RCC 7860 (cell line): ENCODE measurements around the gene RIBC2.
"Not testable (repeated sequence)": the region's sequence is repeated elsewhere in the genome, so short reads cannot be mapped to it uniquely, and the experiment has no call there.

ENCODE experiments used
- DNase-seq: peaks from one replicate; pipeline ENCODE4 v3.0.0-alpha.2; 2015; ENCODE audit warnings: low spot score
- FAIRE-seq: peaks from 2 replicates; lab custom pipeline; 2012; peaks lifted over from hg19 to GRCh38; lab: Jason Lieb, UNC

RIBC2 gene

GRCh38 chr22:45413368-45414211 is at the start of gene RIBC2, which contains the start of gene SMC1B:
Gene RIBC2, plus strand, starts transcription at chr22:45413693. Its CDS starts 194 bp downstream, at chr22:45413887.
Gene SMC1B, minus strand, starts transcription at chr22:45413599. Its CDS starts 32 bp downstream, at chr22:45413567.
- FAIRE-seq, result no peak
- DNase-seq, result no peak

GRCh38 chr22:45366713-45367112 is 46.8 kb upstream of the RIBC2 start:
- FAIRE-seq, result no peak

GRCh38 chr22:45373592-45373991 is 39.9 kb upstream of the RIBC2 start:
- FAIRE-seq, result not testable (repeated sequence)

More at GRCh38 chr22:45366713-45367112, 46.8 kb upstream of the RIBC2 start:
- no peak for DNase-seq

GRCh38 chr22:45376009-45376408 is 37.5 kb upstream of the RIBC2 start:
- FAIRE-seq (no peak), DNase-seq (no peak)

More at GRCh38 chr22:45373592-45373991, 39.9 kb upstream of the RIBC2 start:
- DNase-seq, result not testable (repeated sequence)

- DNase-seq (no peak), FAIRE-seq (no peak)
These were observed 36.8 kb upstream of the RIBC2 start for GRCh38 chr22:45376703-45377102.

GRCh38 chr22:45381348-45381747 is 32.1 kb upstream of the RIBC2 start:
- no peak for FAIRE-seq

GRCh38 chr22:45389546-45389945 is 23.9 kb upstream of the RIBC2 start:
- no peak for FAIRE-seq
- DNase-seq, result no peak

More at GRCh38 chr22:45381348-45381747, 32.1 kb upstream of the RIBC2 start:
- no peak for DNase-seq

- FAIRE-seq (no peak), DNase-seq (no peak)
These were observed 15.7 kb upstream of the RIBC2 start for GRCh38 chr22:45397806-45398205.

- FAIRE-seq, result no peak
- DNase-seq, result no peak
These were observed 15.3 kb upstream of the RIBC2 start for GRCh38 chr22:45398214-45398613.

GRCh38 chr22:45399712-45400445 is 13.6 kb upstream of the RIBC2 start:
- DNase-seq (no peak), FAIRE-seq (no peak)

- FAIRE-seq, result no peak
These were observed 11.0 kb upstream of the RIBC2 start for GRCh38 chr22:45402466-45402985.

GRCh38 chr22:45407793-45408192 is 5.7 kb upstream of the RIBC2 start:
- no peak for DNase-seq
- no peak for FAIRE-seq

More at GRCh38 chr22:45402466-45402985, 11.0 kb upstream of the RIBC2 start:
- DNase-seq, result no peak

GRCh38 chr22:45413013-45413367 is 503 bp upstream of the RIBC2 start:
- DNase-seq, result no peak

GRCh38 chr22:45418056-45418769 is 4.7 kb downstream of the RIBC2 start:
- FAIRE-seq, result no peak

More at GRCh38 chr22:45413013-45413367, 503 bp upstream of the RIBC2 start:
- no peak for FAIRE-seq

GRCh38 chr22:45418770-45419138 is 5.3 kb downstream of the RIBC2 start:
- no peak for DNase-seq
- no peak for FAIRE-seq

More at GRCh38 chr22:45418056-45418769, 4.7 kb downstream of the RIBC2 start:
- no peak for DNase-seq

GRCh38 chr22:45420011-45420410 is 6.5 kb downstream of the RIBC2 start:
- no peak for FAIRE-seq

GRCh38 chr22:45420539-45420938 is 7.0 kb downstream of the RIBC2 start:
- FAIRE-seq, result no peak
- DNase-seq, result no peak

More at GRCh38 chr22:45420011-45420410, 6.5 kb downstream of the RIBC2 start:
- DNase-seq, result no peak

- no peak for DNase-seq
- FAIRE-seq, result no peak
These were observed 8.0 kb downstream of the RIBC2 start for GRCh38 chr22:45421349-45422055.

- FAIRE-seq (no peak), DNase-seq (no peak)
These were observed 8.9 kb downstream of the RIBC2 start for GRCh38 chr22:45422237-45422983.
